ENCODE measurements around the gene ZNF804B.

The ZNF804B gene

DNA sequence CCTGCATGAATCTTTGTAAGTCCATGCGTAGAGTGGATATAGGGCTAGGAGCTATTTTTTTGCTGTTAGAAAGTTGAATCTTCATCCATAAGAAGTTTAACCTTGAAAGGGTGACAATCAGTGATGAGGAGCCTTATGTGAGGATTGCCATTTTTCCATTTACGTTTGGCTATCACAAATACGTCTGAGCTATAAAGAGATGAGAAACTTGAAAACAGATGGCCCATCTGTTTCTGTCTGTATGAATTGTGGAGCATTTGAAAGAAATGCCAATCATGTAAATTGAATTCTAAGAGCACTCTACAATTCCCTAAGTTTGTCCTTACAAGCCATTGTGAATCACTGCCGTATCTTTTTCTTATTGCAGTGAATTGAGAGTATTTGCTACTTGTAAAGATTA lies 205.9 kb downstream of the ZNF804B start:
- no peak for DNase-seq (ENCODE audit: low read depth in 3 of 3, low spot score in 1 of 3)

DNA sequence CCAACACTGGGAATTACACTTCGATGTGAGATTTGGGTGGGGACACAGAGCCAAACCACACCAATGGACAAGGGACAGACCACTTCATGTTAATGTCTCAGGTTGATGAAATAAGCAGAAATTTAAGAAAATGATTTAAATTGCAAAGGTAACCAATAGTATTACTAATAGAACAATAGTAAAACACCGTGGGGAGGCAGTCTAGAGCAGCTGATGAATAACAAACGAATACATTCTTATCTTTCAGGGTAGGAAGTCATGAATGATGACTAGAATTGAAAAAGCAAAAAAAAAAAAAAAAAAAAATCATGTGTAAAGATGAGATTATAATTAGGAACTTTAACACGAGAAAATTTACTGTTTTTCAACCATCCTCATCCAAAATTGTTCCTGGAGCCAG lies 207.9 kb downstream of the ZNF804B start:
- no peak for DNase-seq (ENCODE audit: low read depth in 3 of 3, low spot score in 1 of 3)

DNA sequence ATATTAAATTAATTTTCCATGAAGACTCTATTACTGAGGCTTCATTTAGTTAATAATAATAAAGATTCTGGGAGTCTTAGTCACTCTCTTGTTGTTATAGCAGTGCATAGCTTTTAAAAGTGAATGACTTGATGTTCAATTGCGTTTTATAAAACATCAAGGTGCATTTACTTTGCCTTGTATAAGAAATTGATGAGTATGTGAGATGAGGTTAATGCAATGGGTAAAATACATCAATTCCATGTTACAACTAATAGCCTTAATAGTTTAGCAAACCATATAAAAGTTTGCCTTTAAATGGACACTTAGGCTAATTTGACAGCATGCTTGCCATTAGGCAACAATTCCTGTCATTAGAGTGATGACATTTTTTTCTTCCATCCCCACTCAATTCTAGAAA lies 209.7 kb downstream of the ZNF804B start:
- DNase-seq (ENCODE audit: low read depth in 3 of 3, low spot score in 1 of 3), result no peak

DNA sequence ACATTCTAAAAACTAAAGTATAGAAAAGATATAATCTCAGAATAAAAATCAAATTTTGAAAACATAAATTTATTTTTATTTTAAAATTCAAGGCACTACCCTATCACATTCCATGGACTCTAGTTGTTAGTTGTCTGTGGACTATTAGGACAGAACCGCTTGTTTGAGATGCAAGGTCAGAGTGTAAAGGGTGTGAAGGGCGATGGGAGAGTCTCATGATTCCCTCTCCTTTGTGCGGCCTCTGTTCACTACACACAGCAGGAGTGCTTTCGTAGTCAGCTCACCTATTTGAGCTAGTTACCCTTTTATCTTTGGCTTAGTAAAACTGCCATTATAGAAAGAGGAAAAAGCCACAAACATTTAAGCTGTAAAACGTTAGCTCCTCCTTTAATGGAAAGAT lies 225.8 kb downstream of the ZNF804B start:
- DNase-seq (ENCODE audit: low read depth in 3 of 3, low spot score in 1 of 3), result no peak

DNA sequence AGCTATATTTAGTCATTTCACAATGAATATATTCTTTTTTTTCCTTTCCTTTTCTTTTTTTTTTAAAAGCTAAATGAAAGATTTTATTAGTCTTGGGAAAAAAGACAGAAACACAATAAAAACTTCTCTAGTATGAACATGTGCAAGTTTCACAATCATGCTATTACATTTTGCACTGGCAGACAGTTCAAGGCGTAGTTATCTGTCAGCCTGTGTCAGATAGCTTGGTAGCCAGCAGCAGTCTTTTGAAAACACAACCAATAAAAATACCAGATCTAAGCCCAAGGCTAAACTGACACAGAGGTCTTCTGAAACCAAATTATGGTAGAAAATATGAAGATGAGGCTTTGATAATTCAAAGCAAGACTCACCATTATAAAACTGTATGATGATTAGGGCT lies 241.8 kb downstream of the ZNF804B start:
- DNase-seq (ENCODE audit: low read depth in 3 of 3, low spot score in 1 of 3), result no peak

DNA sequence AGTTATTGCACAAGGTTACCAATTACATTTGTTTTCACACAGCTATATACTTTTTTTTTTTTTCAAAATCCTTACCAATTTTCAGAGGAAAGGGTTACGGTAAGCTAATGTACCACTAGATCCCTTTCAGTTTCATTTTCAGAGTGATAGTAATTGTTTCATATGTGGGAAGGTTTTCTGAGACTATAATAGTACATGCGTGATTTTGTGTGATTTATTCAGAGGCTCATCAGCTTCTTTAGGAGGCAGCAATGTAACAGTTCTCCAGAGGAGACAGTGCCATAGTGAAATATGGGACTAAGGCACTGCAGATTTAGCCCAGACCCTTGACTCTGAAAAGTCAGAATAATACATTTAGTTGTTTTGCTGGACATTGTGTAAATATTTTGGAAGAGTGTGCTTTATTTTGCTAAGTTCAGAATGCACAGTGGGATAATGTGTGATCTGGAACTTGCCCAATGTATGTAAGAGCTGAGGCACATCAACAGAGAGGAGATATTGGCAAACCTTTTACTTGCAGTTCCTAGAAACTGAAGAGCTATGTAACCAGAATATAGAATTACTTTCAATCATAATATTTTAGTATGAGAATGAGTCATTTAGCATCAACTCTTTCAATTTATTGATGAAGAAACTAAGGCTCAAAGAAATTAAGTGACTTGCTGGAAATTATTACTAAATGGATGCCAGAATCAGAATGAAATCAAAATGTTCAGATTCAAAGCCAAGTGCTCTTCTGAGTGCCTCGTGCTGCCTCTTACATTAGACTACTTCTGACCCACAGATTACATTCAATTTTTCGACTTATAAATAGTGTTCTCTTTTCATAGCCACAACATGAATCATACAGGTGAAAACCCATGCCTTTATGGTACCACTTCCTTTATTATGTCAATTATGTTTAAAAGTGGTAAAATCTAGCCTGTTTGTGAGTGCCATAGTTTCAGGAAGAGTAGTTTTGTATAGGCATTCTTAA lies 243.8 kb downstream of the ZNF804B start:
- DNase-seq (ENCODE audit: low read depth in 3 of 3, low spot score in 1 of 3), result no peak

DNA sequence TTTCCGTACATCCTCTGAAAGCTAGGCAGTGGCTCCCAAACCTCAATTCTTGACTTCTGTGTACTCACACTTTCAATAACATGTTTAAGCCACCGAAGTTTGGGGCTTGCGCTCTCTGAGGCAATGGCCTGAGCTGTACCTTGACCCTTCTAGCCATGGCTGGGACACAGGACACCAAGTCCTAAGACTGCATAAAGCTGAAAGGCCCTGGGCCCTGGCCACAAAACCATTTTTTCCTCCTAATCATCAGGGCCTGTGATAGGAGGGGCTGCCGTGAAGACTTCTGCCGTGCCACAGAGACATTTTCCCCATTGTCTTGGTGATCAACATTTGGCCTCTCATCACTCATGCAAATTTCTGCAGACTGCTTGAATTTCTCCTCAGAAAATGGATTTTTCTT lies 252.5 kb downstream of the ZNF804B start:
- DNase-seq (ENCODE audit: low read depth in 3 of 3, low spot score in 1 of 3), result no peak

DNA sequence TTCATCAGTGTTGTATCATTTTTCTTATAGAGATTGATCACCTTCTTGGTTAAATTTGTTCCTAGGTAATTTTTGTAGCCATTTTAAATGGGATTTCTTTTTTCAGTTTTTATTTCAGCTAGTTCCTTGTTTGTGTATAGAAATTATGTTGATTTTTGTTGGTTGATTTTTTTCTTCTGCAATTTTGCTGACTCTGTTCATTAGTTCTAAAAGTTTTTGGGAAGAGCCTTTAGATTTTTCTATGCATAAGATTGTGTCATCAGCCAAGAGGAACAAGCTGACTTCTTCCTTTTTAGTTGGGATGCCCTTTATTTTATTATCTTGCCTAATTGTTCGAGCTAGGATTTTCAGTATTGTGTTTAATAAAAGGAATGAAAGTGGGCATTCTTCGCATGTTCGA lies 258.2 kb downstream of the ZNF804B start:
- DNase-seq (ENCODE audit: low read depth in 3 of 3, low spot score in 1 of 3), result no peak

DNA sequence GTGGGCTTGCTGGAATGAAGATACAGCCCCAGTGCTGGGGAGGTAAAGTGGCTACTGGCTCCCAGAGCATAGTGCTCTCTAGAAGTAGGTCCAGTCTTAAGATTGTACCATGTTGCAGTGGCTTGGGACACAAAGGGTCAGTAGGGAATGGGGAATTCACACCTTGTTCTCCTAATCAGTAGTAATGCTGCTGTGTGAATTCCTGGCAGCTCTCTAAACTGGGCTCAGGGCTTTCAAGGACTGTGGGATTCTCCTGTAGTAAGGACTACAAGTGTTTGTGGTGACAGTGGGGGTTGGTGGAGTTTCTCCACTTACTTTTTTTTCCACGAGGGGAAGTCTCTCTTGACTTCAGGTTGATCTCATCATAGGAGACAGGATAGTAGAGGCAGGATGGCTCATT lies 262.2 kb downstream of the ZNF804B start:
- no peak for DNase-seq (ENCODE audit: low read depth in 3 of 3, low spot score in 1 of 3)

DNA sequence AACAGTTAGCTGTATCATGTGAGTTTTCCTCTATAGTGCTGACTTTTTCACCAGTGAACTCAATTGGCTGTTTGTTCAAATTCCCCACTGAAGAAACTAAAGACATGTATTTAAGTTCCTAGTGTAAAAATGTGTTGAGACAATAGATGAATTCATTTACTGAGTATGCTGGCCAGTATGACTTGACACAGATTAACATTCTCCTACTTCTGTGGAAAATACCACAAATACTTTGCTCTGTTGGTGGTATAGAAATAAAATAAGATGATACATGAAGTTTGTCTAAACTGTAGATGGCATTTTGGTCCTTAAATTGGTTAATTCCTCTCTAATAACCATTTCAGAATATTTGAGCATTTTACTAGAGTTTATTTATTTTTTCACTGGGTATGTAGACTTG lies 263.7 kb downstream of the ZNF804B start:
- DNase-seq (ENCODE audit: low read depth in 3 of 3, low spot score in 1 of 3), result no peak

DNA sequence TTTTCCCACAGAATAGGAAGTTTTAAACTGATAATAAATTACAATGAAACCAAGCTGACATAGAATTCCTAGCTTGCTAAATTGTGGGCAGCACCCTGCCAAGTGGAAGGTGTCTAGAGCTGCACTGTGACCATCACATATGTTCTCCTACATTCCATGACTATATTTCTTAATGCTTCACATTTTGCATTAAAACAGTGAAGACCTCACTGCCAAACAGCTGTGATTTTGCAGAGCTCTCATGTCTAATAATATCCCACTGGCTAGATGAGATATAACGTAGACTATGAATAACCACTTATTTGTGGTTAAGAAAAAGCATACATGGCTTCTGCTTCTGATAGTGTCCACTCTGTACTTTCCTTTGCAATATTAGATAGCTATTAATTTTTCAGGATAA lies 264.4 kb downstream of the ZNF804B start:
- DNase-seq (ENCODE audit: low read depth in 3 of 3, low spot score in 1 of 3), result no peak

DNA sequence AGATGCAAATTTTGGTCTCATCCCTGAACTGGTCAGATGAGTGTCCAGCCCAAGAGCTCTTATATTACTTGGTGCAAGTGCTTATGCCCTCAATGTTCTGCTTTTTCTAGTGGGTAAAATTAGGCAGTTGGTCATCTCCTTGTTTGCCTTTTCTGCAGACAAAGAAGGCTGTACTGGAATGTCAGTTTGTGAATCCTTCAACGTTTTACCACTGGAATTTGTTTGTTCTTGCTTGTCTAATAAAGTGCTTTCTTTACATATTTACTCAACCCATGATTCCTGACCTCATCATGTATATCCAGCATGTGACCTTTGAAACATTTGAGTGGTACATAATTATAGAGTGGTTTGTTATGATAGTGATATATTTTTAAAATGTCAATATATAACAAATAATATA lies 268.3 kb downstream of the ZNF804B start:
- no peak for DNase-seq (ENCODE audit: low read depth in 3 of 3, low spot score in 1 of 3)

DNA sequence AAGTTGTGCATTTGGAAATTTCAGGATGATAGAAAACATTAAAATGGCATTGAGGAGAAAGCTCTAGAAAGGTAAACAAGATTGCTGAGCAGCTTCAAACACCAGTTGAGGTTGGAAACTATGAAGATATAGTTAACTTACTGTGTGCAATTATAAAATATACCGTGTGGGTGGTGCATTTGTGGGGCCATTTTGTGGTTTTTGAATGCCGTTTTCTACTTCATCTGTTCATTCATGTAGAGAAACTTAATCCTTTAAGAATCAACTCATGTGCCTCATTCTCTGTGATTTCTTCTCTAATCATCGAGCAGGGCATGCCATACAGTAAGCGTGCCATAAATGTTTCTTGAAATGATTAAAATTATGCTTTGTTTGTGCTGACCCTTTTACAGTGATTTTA lies 268.8 kb downstream of the ZNF804B start:
- no peak for DNase-seq (ENCODE audit: low read depth in 3 of 3, low spot score in 1 of 3)

DNA sequence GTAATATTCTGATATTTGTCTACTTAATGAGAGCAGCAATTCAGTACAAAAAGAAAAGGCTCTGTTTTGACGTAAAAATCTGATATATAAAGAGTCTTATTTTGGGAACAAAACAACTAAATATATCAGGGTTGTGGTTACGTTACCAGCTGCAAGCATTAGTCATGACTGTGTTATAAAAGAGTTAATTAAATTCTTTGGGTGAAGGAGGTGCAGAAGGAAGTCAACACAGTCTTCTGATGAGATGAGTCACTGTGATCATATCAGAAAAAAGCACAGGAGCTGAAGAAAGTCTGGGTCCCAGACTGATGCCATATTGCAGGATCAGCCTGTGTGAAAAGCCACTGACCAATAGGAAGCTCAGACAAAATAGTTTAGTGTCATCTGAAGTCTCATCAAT lies 270.4 kb downstream of the ZNF804B start:
- no peak for DNase-seq (ENCODE audit: low read depth in 3 of 3, low spot score in 1 of 3)

DNA sequence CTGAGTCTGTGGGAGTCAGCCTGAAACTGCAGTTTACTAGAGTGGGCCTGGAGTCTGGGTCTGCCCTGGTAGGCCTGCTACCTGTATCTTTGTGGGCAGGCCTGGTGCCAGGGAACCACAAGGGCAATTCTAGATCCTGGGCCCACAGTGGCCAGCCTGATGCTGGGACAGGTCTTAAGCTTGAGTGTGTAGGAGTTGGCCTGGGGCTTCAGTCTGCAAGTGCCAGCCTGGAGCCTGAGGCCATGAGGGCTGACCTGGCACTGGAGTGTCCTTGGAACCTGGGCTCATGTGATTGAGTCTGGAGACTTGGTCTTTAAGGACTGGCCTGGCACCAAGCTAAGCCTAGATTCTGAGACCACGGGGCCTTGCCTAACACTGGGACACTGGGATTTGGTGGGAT lies 281.7 kb downstream of the ZNF804B start:
- DNase-seq (ENCODE audit: low read depth in 3 of 3, low spot score in 1 of 3), result no peak

DNA sequence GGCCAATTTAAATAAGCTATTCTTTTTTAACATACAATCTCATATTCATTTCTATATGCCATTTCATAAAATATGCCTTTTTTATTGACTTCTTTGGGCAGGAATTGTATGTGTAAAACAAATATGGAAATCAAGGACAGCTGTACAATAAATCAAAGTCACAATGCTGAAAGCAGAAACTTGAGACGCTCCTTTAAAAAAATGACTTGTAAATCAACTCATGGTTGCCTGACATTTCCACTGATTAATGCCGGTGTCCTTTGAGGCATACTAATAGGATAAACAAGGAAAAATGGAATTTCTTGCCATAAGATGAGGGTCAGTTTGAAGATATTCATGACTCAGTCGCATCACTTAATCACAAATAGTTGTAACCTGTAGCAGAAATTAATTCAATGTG lies 283.4 kb downstream of the ZNF804B start:
- DNase-seq (ENCODE audit: low read depth in 3 of 3, low spot score in 1 of 3), result no peak

DNA sequence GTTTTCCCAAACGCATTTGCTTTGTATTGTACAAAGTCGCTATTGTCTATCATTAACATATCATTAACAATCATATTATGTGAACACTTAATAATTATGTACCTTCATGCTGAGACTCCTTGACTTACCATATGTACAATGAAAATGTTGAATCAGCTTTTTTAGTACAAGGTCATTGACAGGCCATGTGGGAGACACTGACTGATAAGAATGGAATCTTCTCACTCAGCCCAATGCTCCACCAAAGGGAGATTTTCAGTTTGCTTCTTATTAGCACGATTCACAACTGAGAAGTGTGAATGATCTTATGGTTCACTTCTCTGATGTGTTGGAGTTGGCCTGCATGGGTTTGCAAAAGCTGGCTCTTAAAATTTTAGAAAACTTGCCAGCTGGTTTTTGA lies 289.5 kb downstream of the ZNF804B start:
- DNase-seq (ENCODE audit: low read depth in 3 of 3, low spot score in 1 of 3), result no peak

DNA sequence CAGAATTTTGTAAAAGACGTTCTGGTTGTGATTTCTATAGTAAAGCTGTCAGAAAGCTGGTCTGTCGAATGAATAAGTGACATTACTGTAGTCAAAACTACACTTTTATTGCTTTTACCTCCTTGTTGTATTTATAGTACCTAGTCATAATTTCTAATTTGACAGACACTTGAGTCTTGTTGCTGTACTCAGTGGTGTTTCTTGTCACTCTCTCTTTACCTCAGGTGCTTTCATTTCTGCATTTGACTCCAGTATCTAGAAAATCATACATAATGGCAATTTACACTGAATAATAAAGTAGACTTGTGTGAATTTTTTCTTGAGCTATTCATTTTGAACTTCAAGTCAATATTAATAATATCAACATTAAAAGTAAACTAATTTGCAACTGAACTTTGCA lies 293.6 kb downstream of the ZNF804B start:
- DNase-seq (ENCODE audit: low read depth in 3 of 3, low spot score in 1 of 3), result no peak

DNA sequence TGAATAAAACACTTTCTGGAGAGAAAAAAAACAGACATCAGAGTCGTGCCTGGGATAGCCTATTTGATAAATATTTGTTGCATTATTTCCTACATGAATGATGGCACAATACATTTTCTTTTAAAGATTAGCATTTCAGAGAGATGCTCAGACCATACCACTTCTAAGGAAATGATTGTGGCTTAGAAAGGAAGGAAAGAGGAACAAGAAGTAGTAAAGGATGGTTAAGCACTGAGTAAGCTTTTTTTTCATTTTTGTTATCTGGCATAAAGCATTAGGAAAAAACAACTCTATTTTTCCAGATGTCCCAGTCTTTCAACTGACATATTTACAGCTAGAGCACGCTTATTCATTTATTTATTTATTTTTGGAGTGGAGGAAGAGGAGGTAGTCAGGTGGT lies 294.9 kb downstream of the ZNF804B start:
- DNase-seq (ENCODE audit: low read depth in 3 of 3, low spot score in 1 of 3), result no peak

DNA sequence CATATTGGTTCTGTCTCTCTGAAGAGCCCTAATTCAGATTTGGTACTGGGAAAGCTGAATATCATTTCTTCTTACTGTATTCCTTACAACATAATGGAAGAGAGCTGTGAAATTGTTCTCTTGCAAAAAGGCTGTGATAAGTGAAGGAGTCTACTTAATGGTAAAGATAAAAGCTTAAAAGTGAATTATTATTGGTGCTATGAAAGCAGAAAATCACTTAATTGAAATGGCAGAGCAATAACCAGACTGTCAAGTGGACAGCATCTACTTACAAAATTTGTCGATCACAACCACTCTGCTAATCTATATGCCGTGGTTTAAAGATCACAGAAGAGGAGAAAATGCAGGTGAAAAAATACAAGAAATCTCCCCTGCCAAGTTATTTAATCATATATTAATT lies 300.7 kb downstream of the ZNF804B start:
- DNase-seq (ENCODE audit: low read depth in 3 of 3, low spot score in 1 of 3), result no peak

DNA sequence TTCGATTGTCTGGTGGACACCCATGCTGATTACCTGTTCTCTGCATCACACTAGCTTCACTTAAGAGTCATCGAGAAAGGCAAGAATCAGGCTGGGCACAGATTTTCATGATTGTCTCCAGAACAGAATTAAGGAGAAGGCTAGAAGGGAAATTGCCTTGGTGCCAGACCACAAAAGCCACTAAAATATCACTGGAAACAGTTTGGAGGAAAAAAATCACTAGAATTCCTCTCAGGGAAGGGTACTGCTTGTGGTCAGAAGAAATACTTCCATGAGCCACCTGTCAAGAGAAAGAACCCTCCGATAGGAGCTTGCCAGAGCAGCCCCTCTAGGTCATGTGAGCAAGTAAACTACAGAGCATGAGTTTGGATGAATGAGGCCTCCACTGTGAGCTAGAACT lies 305.3 kb downstream of the ZNF804B start:
- DNase-seq (ENCODE audit: low read depth in 3 of 3, low spot score in 1 of 3), result no peak

DNA sequence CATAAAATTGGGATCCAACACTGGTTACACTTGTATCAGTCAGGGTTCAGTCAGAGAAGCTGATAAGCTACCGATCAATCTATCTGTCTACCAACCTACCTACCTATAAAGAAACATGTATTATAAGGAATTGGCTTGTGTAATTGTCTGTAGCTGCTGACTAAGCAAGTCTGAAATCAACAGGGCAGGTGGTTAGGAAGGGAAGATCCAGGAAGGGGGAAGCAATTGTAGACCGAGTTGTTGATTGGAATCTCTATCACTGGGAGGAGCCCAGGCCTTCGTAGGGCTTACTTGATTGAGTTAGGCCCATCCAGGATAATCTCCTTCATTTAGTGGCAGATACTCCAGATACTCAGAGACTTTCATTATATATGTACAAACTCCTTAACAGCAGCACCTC lies 307.5 kb downstream of the ZNF804B start:
- no peak for DNase-seq (ENCODE audit: low read depth in 3 of 3, low spot score in 1 of 3)

DNA sequence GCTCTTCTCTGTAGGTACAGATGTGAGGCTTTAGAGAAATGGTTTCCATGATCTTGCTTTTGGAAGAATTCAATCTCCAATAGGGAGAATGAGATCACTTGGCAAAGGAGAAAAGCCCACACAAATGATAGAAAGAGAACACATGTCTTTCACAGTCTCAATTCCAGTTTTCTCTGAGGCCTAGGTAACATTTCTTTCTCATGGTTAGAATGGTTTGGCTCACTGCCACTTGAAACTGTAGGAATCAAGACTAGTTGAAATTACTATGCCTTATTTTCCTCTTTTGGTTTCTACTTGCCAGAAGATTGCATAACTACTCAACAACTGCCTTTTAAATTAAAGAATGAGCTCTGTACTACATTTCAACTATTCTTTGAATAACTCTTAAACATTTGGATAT lies 312.6 kb downstream of the ZNF804B start:
- no peak for DNase-seq (ENCODE audit: low read depth in 3 of 3, low spot score in 1 of 3)

Data from stimulated activated CD4-positive, alpha-beta T cell treated with anti-CD3 and anti-CD28 coated beads, TNF-alpha, amount 100 ng/mL, for 1 hour (primary cell).